B cell (primary cell): Measurements from ENCODE around the gene TYROBP.
"Not testable (repeated sequence)": the region's sequence is repeated elsewhere in the genome, so short reads cannot be mapped to it uniquely, and the experiment has no call there.

Experiments
- CTCF ChIP-seq: fragments of 200-600 bp; IDR thresholded peaks from one replicate; pipeline ENCODE4 v1.8.0; 2022; ENCODE audit warnings: antibody characterized with exemption, mild to moderate bottlenecking
- EZH2 ChIP-seq: IDR thresholded peaks from 2 replicates; pipeline ENCODE4 v1.6.1; 2012; ENCODE audit warnings: borderline replicate concordance, low read depth, mild to moderate bottlenecking, moderate library complexity, low read length; ENCODE audit not compliant: insufficient read depth, poor library complexity, severe bottlenecking

- not testable (repeated sequence) for TF ChIP-seq CTCF, EZH2
These were observed 37.9 kb downstream of the TYROBP start for GRCh38 chr19:35870124-35870736.
